Natural killer cell (primary cell): Measurements from ENCODE around the gene SOWAHC. TPM values are rescaled to one million over a fixed set of nuclear protein-coding genes. Genes with fewer than 3 reads are reported as not detected.

Experiments used
- ATAC-seq, 3 donors: fragments of 150-1000 bp in 2 of 3; fragments of 200-7000 bp in 1 of 3; cut with Tn5 transposase; 1 replicate in 1 of 3; 2 replicates in 2 of 3; pipeline ENCODE4 v1.10.0; 2021; ENCODE audit warnings: mild to moderate bottlenecking in 2 of 3, moderate library complexity in 2 of 3
- DNase-seq, 2 donors: peaks; one replicate each; pipeline versions ENCODE4 v3.0.0 to v3.0.0-alpha.2; 2013 to 2021; ENCODE audit warnings: mixed read lengths in 1 of 2
- H3K27ac ChIP-seq: one replicate; pipeline ENCODE4 v1.5.1; 2013; ENCODE audit warnings: mild to moderate bottlenecking, low read length
- H3K27me3 ChIP-seq: one replicate; pipeline ENCODE4 v1.6.1; 2013; ENCODE audit warnings: low read length; ENCODE audit not compliant: control insufficient read depth, insufficient read depth
- H3K36me3 ChIP-seq: one replicate; pipeline ENCODE4 v1.6.1; 2013; ENCODE audit warnings: low read length; ENCODE audit not compliant: control insufficient read depth, insufficient read depth
- H3K4me1 ChIP-seq: one replicate; pipeline ENCODE4 v1.6.1; 2013; ENCODE audit warnings: low read length; ENCODE audit not compliant: control insufficient read depth, insufficient read depth
- H3K4me3 ChIP-seq: one replicate; pipeline ENCODE4 v1.5.1; 2013; ENCODE audit warnings: low read length
- H3K9me3 ChIP-seq: one replicate; pipeline ENCODE4 v1.6.1; 2013; ENCODE audit warnings: low read length; ENCODE audit not compliant: control insufficient read depth, insufficient read depth
- H3K27ac Mint-ChIP-seq, 2 donors: one replicate each; pipeline ENCODE4 v1.8.0; 2022; ENCODE audit warnings: mild to moderate bottlenecking in 2 of 2, mixed read lengths in 2 of 2, moderate library complexity in 1 of 2
- H3K27me3 Mint-ChIP-seq, 2 donors: one replicate each; pipeline ENCODE4 v1.8.0; 2022; ENCODE audit warnings: low read depth in 2 of 2, mixed read lengths in 2 of 2
- H3K36me3 Mint-ChIP-seq: one replicate; pipeline ENCODE4 v1.8.0; 2022; ENCODE audit warnings: mixed read lengths
- H3K4me1 Mint-ChIP-seq, 2 donors: one replicate each; pipeline ENCODE4 v1.8.0; 2022; ENCODE audit warnings: mixed read lengths in 2 of 2
- H3K4me3 Mint-ChIP-seq: one replicate; pipeline ENCODE4 v1.8.0; 2022; ENCODE audit warnings: mild to moderate bottlenecking, moderate library complexity, mixed read lengths
- H3K9me3 Mint-ChIP-seq, 2 donors: one replicate each; pipeline ENCODE4 v1.8.0; 2022; ENCODE audit warnings: mixed read lengths in 2 of 2
- WGBS: methylation state at CpG from one replicate; pipeline ENCODE4 v1.1.7; 2013; ENCODE audit warnings: missing lambda C conversion rate; ENCODE audit not compliant: insufficient coverage; 5-methylcytosine and 5-hydroxymethylcytosine counted together
- intact Hi-C: fragments of 100-400 bp; cut with micrococcal nuclease; formaldehyde crosslinking; loops from one replicate; pipeline ENCODE4 v1.14.2; 2022
- total RNA-seq, 4 donors: library from RNA; stranded (reverse); fragments of 120-200 nt in 1 of 4; gene quantifications; one replicate each; pipeline versions ENCODE4 v1.2.3 to v1.2.4, GENCODE V29; 2013 to 2022
- TF ChIP-seq, protein P1 (sequence below): fragments of 200-600 bp; IDR thresholded peaks from one replicate; pipeline ENCODE4 v1.8.0; 2022; ENCODE audit warnings: antibody characterized with exemption

The SOWAHC gene
- total RNA-seq, 3 donors from 2014 or later (not counting 1 experiment from before 2014, with no cell fraction given): 0.16 to 0.32 (median 0.23) TPM

DNA sequence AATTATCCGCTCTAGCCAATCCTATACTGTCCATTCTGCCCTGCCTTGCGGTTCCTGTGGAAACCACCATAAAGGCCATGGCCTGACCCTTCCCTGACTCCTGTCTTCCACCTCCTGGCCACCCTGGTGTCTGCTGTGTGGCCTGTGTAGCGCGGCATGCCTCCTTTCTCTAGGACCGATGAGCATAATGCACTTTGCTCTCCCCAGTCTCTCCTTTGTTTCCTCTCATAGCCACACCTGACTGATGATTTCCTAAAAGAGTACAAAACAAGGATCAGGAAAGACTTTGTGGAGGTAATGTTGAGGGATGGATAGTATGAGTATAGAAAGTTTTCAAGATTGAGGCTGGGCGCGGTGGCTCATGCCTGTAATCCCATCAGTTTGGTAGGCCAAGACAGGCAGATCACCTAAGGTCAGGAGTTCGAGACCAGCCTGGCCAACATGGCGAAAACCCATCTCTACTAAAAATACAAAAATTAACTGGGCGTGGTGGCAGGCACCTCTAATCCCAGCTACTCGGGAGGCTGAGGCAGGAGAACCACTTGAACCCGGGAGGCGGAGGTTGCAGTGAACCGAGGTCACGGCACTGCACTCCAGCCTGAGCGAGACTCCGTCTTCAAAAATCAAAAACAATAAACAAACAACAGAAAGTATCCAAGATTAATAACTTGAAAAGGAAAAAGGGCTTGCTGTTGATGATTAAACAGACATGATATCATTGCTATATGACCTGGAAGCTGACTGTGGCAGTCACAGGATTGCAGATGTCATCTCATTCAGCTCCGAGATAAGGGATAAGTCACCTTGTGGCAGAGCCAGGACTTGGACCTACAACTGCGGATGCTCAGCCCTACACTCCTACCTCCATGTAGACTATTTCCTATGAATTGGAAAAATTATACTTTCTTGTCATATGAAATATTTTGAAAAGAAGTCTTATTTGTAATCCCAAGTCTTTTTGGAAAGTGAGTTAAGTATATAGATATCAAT is 16.6 kb downstream of the SOWAHC start:
- peak in 1 of 3 donors; percentile 26 for ATAC-seq
- H3K4me1 ChIP-seq: no peaks in the 10 kb centered on the region
- Mint-ChIP-seq H3K27ac (no peak overlapping the region), H3K4me3 (no peak overlapping the region), H3K9me3 (no peaks in the 10 kb centered on the region), H3K36me3 (no peaks in the 10 kb centered on the region), H3K27me3 (peaks cover 9% of the 10 kb centered on the region in 2 donors), H3K4me1 (no peaks in the 10 kb centered on the region)
- WGBS: 90% methylated on average over 15 of the region's 19 CpGs
- H3K27ac ChIP-seq: no peak overlapping the region
- no peak overlapping the region for H3K4me3 ChIP-seq
- no peak for DNase-seq
- no peaks in the 10 kb centered on the region for H3K27me3 ChIP-seq
- TF ChIP-seq, protein P1, sequence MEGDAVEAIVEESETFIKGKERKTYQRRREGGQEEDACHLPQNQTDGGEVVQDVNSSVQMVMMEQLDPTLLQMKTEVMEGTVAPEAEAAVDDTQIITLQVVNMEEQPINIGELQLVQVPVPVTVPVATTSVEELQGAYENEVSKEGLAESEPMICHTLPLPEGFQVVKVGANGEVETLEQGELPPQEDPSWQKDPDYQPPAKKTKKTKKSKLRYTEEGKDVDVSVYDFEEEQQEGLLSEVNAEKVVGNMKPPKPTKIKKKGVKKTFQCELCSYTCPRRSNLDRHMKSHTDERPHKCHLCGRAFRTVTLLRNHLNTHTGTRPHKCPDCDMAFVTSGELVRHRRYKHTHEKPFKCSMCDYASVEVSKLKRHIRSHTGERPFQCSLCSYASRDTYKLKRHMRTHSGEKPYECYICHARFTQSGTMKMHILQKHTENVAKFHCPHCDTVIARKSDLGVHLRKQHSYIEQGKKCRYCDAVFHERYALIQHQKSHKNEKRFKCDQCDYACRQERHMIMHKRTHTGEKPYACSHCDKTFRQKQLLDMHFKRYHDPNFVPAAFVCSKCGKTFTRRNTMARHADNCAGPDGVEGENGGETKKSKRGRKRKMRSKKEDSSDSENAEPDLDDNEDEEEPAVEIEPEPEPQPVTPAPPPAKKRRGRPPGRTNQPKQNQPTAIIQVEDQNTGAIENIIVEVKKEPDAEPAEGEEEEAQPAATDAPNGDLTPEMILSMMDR: no peak
- intact Hi-C loops: no loop called here
- no peaks in the 10 kb centered on the region for H3K9me3 ChIP-seq
- H3K36me3 ChIP-seq: no peaks in the 10 kb centered on the region

DNA sequence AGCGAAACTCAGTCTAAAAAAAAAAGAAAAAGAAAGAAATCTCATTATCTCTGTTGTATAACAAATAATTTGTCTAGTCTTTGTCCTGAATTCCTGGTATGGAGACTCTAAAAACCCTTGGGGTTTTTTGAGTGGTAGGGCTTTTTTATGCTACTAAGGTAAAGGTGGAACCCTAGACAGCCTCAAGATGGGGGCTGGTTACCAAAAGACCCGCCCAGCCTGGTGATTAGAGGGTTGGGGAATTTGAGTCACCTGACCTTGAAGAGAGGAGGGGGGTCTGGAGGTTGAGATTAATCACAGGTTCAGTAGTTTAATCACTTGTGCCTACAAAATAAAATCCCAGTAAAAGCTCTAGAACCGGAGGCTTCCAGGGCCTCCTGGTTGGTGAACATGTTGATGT is 17.6 kb downstream of the SOWAHC start:
- no peaks in the 10 kb centered on the region for H3K36me3 ChIP-seq
- no peak for DNase-seq
- 74% methylated on average over 2 of the region's 3 CpGs for WGBS
- Mint-ChIP-seq H3K4me1 (no peaks in the 10 kb centered on the region), H3K9me3 (no peaks in the 10 kb centered on the region), H3K4me3 (no peak overlapping the region), H3K36me3 (no peaks in the 10 kb centered on the region), H3K27me3 (peaks cover 9 to 14% of the 10 kb centered on the region in 2 donors), H3K27ac (no peak overlapping the region)
- TF ChIP-seq, protein P1: no peak
- no peak overlapping the region for H3K27ac ChIP-seq
- intact Hi-C loops: no loop called here
- H3K27me3 ChIP-seq: no peaks in the 10 kb centered on the region
- H3K4me3 ChIP-seq: no peak overlapping the region
- no peak for ATAC-seq
- no peaks in the 10 kb centered on the region for H3K4me1 ChIP-seq
- H3K9me3 ChIP-seq: no peaks in the 10 kb centered on the region

DNA sequence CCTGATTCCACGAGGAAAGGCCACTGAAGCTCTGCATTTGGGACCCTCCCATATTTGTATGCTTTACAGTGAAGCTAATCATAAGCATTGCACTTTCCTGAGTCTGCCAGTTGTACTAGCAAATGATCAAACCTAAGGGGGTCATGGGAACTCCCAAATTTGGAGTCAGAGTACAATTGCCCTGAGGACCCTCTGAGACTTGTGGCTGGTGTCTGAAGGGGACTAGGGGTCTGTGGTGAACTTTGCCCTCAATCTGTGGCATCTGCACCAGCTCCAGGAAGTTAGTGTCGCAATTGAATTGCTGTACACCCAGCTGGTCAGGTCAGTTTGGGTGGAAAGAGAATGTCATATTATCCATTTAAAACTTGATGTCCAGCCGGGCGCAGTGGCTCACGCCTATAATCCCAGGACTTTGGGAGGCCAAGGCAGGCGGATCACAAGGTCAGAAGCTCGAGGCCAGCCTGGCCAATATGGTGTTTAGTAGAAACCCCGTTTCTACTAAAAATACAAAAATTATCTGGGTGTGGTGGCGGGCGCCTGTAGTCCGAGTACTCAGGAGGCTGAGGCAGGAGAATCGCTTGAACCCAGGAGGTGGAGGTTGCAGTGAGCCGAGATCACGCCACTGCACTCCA is 18.1 kb downstream of the SOWAHC start:
- H3K27ac Mint-ChIP-seq: no peak overlapping the region
- DNase-seq: no peak
- no peak for ATAC-seq
- Histone ChIP-seq H3K27me3 (no peaks in the 10 kb centered on the region), H3K4me3 (no peak overlapping the region), H3K27ac (no peak overlapping the region), H3K9me3 (no peaks in the 10 kb centered on the region), H3K36me3 (no peaks in the 10 kb centered on the region), H3K4me1 (no peaks in the 10 kb centered on the region)
- H3K36me3 Mint-ChIP-seq: no peaks in the 10 kb centered on the region
- no peaks in the 10 kb centered on the region for H3K9me3 Mint-ChIP-seq
- intact Hi-C loops: no loop called here
- peaks cover 9 to 16% of the 10 kb centered on the region in 2 donors for H3K27me3 Mint-ChIP-seq
- 90% methylated on average over 13 of the region's 14 CpGs for WGBS
- H3K4me1 Mint-ChIP-seq: no peaks in the 10 kb centered on the region
- no peak overlapping the region for H3K4me3 Mint-ChIP-seq
- TF ChIP-seq, protein P1: no peak
